SK-N-SH (cell line): Measurements from ENCODE around the gene CNTN4. TPM values are rescaled to one million over a fixed set of nuclear protein-coding genes. Genes with fewer than 3 reads are reported as not detected.

Experiments used
- CTCF ChIA-PET: fragments of 300-600, 350-600 bp; formaldehyde crosslinking; extraction: SDS; loops from one replicate; lab custom pipeline; 2021; lab: Yijun Ruan, JAX
- POLR2A ChIA-PET: fragments of 350-600 bp; sonication (Branson Sonifier 250); formaldehyde crosslinking; extraction: SDS; loops from one replicate; lab custom pipeline; 2020; ENCODE audit warnings: antibody characterized with exemption, inconsistent platforms; lab: Yijun Ruan, JAX
- DNase-seq: peaks from one replicate; pipeline ENCODE4 v3.0.0; 2012
- H2AFZ ChIP-seq: fragments of 200-600 bp; sonication (generic); 2 replicates; pipeline ENCODE4 v1.8.1; 2016; ENCODE audit warnings: antibody characterized with exemption, mild to moderate bottlenecking, low read depth
- H3F3A ChIP-seq: fragments of 200-600 bp; sonication (generic); replicated peaks from 2 replicates; pipeline ENCODE3; 2016; ENCODE audit warnings: antibody characterized with exemption, mild to moderate bottlenecking; ENCODE audit not compliant: insufficient read depth
- H3K27ac ChIP-seq, 2 experiments: fragments of 200-500 bp in 1 of 2; fragments of 200-600 bp in 1 of 2; sonication (Bioruptor generic) in 1 of 2; sonication (generic), shearing (Covaris generic) in 1 of 2; 2 replicates each; pipeline versions ENCODE4 v1.5.1 to v1.6.1; 2014 to 2016; ENCODE audit warnings: low read depth in 2 of 2, inconsistent platforms in 1 of 2, low read length in 1 of 2, mild to moderate bottlenecking in 1 of 2, mixed read lengths in 1 of 2
- H3K27me3 ChIP-seq: fragments of 200-600 bp; sonication (generic), shearing (Covaris generic); 2 replicates; pipeline ENCODE4 v1.6.1; 2016; ENCODE audit warnings: mixed run types; ENCODE audit not compliant: insufficient read depth
- H3K36me3 ChIP-seq, 2 experiments: fragments of 200-500 bp in 1 of 2; fragments of 200-600 bp in 1 of 2; sonication (Bioruptor generic) in 1 of 2; sonication (generic) in 1 of 2; replicated peaks in 1 of 2; 2 replicates each; pipeline versions ENCODE3 to v1.5.1; 2014 to 2016; ENCODE audit warnings: low read length in 1 of 2, mild to moderate bottlenecking in 1 of 2; ENCODE audit not compliant: insufficient read depth in 2 of 2, control insufficient read depth in 1 of 2
- H3K4me1 ChIP-seq, 2 experiments: fragments of 200-500 bp in 1 of 2; fragments of 200-600 bp in 1 of 2; sonication (Bioruptor generic) in 1 of 2; sonication (generic), shearing (Covaris generic) in 1 of 2; 2 replicates each; pipeline versions ENCODE4 v1.5.1 to v1.6.1; 2014 to 2016; ENCODE audit warnings: low read depth in 1 of 2, low read length in 1 of 2, mixed run types in 1 of 2; ENCODE audit not compliant: insufficient read depth in 2 of 2, control insufficient read depth in 1 of 2
- H3K4me2 ChIP-seq: fragments of 200-600 bp; sonication (generic), shearing (Covaris generic); 2 replicates; pipeline ENCODE4 v1.6.1; 2017; ENCODE audit warnings: mixed run types
- H3K4me3 ChIP-seq, 2 experiments: fragments of 200-500 bp in 1 of 2; fragments of 200-600 bp in 1 of 2; sonication (Bioruptor generic) in 1 of 2; sonication (generic), shearing (Covaris generic) in 1 of 2; 2 replicates each; pipeline versions ENCODE4 v1.5.1 to v1.8.1; 2014 to 2016; ENCODE audit warnings: low read depth in 2 of 2, inconsistent platforms in 1 of 2, low read length in 1 of 2, mild to moderate bottlenecking in 1 of 2, mixed read lengths in 1 of 2, moderate library complexity in 1 of 2
- H3K79me2 ChIP-seq: fragments of 200-600 bp; sonication (generic); 2 replicates; pipeline ENCODE4 v1.8.1; 2017; ENCODE audit warnings: mild to moderate bottlenecking; ENCODE audit not compliant: insufficient read depth
- H3K9ac ChIP-seq: fragments of 200-600 bp; sonication (generic); 2 replicates; pipeline ENCODE4 v1.6.1; 2017; ENCODE audit warnings: mixed run types
- H3K9me2 ChIP-seq: fragments of 200-600 bp; sonication (generic); 2 replicates; pipeline ENCODE4 v1.6.1; 2017; ENCODE audit warnings: mixed run types
- H3K9me3 ChIP-seq: fragments of 200-600 bp; sonication (generic); 2 replicates; pipeline ENCODE4 v1.6.1; 2017; ENCODE audit warnings: mixed run types, mild to moderate bottlenecking, moderate library complexity
- H4K20me1 ChIP-seq: fragments of 200-600 bp; sonication (generic); 2 replicates; pipeline ENCODE4 v1.6.1; 2017; ENCODE audit warnings: mild to moderate bottlenecking, mixed run types; ENCODE audit not compliant: insufficient read depth
- CHD2 ChIP-seq: fragments of 150-350 bp; IDR thresholded peaks from 2 replicates; pipeline ENCODE4 v1.6.1; 2018; ENCODE audit warnings: low read length; ENCODE audit not compliant: partially characterized antibody
- CTCF ChIP-seq: fragments of 200-600 bp; sonication (generic); IDR thresholded peaks from 2 replicates; pipeline ENCODE4 v1.6.1; 2017; ENCODE audit warnings: antibody characterized with exemption, mild to moderate bottlenecking, moderate library complexity
- EP300 ChIP-seq, 2 experiments: IDR thresholded peaks; 2 replicates each; pipeline versions ENCODE4 v1.4.0 to v1.6.1; 2012; ENCODE audit warnings: borderline replicate concordance in 1 of 2, low read depth in 1 of 2, low read length in 1 of 2
- FOXM1 ChIP-seq: IDR thresholded peaks from 2 replicates; pipeline ENCODE4 v1.4.0; 2012; ENCODE audit warnings: low read depth, mild to moderate bottlenecking
- GABPA ChIP-seq: IDR thresholded peaks from 2 replicates; pipeline ENCODE4 v1.4.0; 2012; ENCODE audit warnings: low read depth, mild to moderate bottlenecking
- MEF2A ChIP-seq: IDR thresholded peaks from 2 replicates; pipeline ENCODE4 v1.4.0; 2012; ENCODE audit warnings: low read depth, borderline replicate concordance
- NFIC ChIP-seq: IDR thresholded peaks from 2 replicates; pipeline ENCODE4 v1.4.0; 2012; ENCODE audit warnings: borderline replicate concordance
- POLR2AphosphoS5 ChIP-seq: IDR thresholded peaks from 2 replicates; pipeline ENCODE4 v1.6.1; 2012; ENCODE audit warnings: low read depth, low read length
- RAD21 ChIP-seq: IDR thresholded peaks from 2 replicates; pipeline ENCODE4 v1.6.1; 2012; ENCODE audit warnings: mild to moderate bottlenecking, low read length
- REST ChIP-seq: IDR thresholded peaks from 2 replicates; pipeline ENCODE4 v1.6.1; 2012; ENCODE audit warnings: mild to moderate bottlenecking, low read depth, low read length, moderate library complexity
- SIN3A ChIP-seq: IDR thresholded peaks from 2 replicates; pipeline ENCODE4 v1.6.1; 2012; ENCODE audit warnings: low read depth, mild to moderate bottlenecking, low read length, moderate library complexity, borderline replicate concordance
- TEAD4 ChIP-seq: IDR thresholded peaks from 2 replicates; pipeline ENCODE4 v1.4.0; 2012; ENCODE audit warnings: mild to moderate bottlenecking, borderline replicate concordance; ENCODE audit not compliant: insufficient read depth
- WGBS: methylation state at CpG from one replicate; pipeline ENCODE4 v1.1.6; 2017; ENCODE audit warnings: low lambda C conversion rate; 5-methylcytosine and 5-hydroxymethylcytosine counted together
- polyA plus RNA-seq, 3 experiments: library from polyadenylated mRNA; depleted of rRNA; stranded (reverse); fragments of >200 nt; gene quantifications; 2 replicates each; pipeline ENCODE4 v1.2.3, GENCODE V29; 2012

The CNTN4 gene
- polyA plus RNA-seq, 1 of the 3 experiments (the other 2 are of a cell fraction): 0.12 TPM

GRCh38 chr3:2659896-2660295 is 561.2 kb downstream of the CNTN4 start:
- CTCF ChIA-PET: no interaction called here

More at GRCh38 chr3:2659896-2660295, 561.2 kb downstream of the CNTN4 start:
- no peaks in the 10 kb centered on the region for H3K79me2 ChIP-seq
- peak overlapping the region in 1 of 2 experiments; percentile 60; a peak in 2 of 4 replicates for H3K27ac ChIP-seq
- H3F3A ChIP-seq: no peaks in the 10 kb centered on the region
- TF ChIP-seq CTCF (no peak), POLR2AphosphoS5 (no peak), FOXM1 (no peak), MEF2A (no peak), REST (no peak), RAD21 (no peak), SIN3A (no peak), NFIC (no peak), EP300 (IDR thresholded peaks at IDR 0.05; ENCODE audit: borderline replicate concordance in 1 of 2, low read depth in 1 of 2, low read length in 1 of 2) (no peak), TEAD4 (no peak), GABPA (no peak), CHD2 (no peak)
- TF ChIP-seq, all 33 proteins: peak for 0
- Histone ChIP-seq H3K27me3 (no peaks in the 10 kb centered on the region), H3K4me2 (no peak overlapping the region), H3K9me3 (no peaks in the 10 kb centered on the region), H3K9me2 (no peaks in the 10 kb centered on the region), H3K4me1 (peaks cover 0 to 4% of the 10 kb centered on the region in 2 experiments; a peak in 2 of 4 replicates), H3K4me3 (no peak overlapping the region), H4K20me1 (no peaks in the 10 kb centered on the region), H2AFZ (no peak overlapping the region), H3K36me3 (no peaks in the 10 kb centered on the region), H3K9ac (no peak overlapping the region)
- POLR2A ChIA-PET: no interaction called here
- WGBS: 12% methylated on average over 3 of the region's 3 CpGs
- DNase-seq: no peak
